Activated T-cell treated with anti-CD3 and anti-CD28 coated beads, Interleukin-2, amount 50 U/mL, for 24 hours (primary cell): ENCODE data around the gene GMIP.
A peak's percentile ranks its signal among the peaks of the same experiment; 100 is the strongest.

ENCODE experiments used
- DNase-seq: peaks from one replicate; pipeline ENCODE4 v3.0.0-alpha.2; 2020
- H3K27ac Mint-ChIP-seq: 2 replicates; pipeline ENCODE4 v1.8.0; 2020; ENCODE audit warnings: mild to moderate bottlenecking, mixed read lengths
- H3K27me3 Mint-ChIP-seq: 2 replicates; pipeline ENCODE4 v1.8.0; 2020; ENCODE audit warnings: mixed read lengths
- H3K36me3 Mint-ChIP-seq: 2 replicates; pipeline ENCODE4 v1.8.0; 2020; ENCODE audit warnings: low read depth, mixed read lengths
- H3K4me1 Mint-ChIP-seq: 2 replicates; pipeline ENCODE4 v1.8.0; 2020; ENCODE audit warnings: low read depth, mixed read lengths
- H3K4me3 Mint-ChIP-seq: 2 replicates; pipeline ENCODE4 v1.8.0; 2020; ENCODE audit warnings: mild to moderate bottlenecking, moderate library complexity, mixed read lengths
- H3K9me3 Mint-ChIP-seq: 2 replicates; pipeline ENCODE4 v1.8.0; 2020; ENCODE audit warnings: mixed read lengths

The GMIP gene

GRCh38 chr19:19663256-19664120 is 20.0 kb upstream of the GMIP start, which contains the start of gene ATP13A1:
Gene ATP13A1 (minus strand): TSS chr19:19663676. CDS start chr19:19663666, 10 bp downstream.
- Mint-ChIP-seq H3K36me3 (peaks cover 58% of the 10 kb centered on the region), H3K4me3 (peak within 1 kb of the TSS; percentile 95), H3K27me3 (no peaks in the 10 kb centered on the region), H3K4me1 (peaks cover 41% of the 10 kb centered on the region), H3K9me3 (no peaks in the 10 kb centered on the region), H3K27ac (peak within 1 kb of the TSS; percentile 97)
- DNase-seq: peak; percentile 95

- Mint-ChIP-seq H3K27me3 (no peaks in the 10 kb centered on the region), H3K4me3 (peak overlapping the region; percentile 95), H3K27ac (peak overlapping the region; percentile 97), H3K9me3 (no peaks in the 10 kb centered on the region), H3K4me1 (peaks cover 35% of the 10 kb centered on the region), H3K36me3 (peaks cover 57% of the 10 kb centered on the region)
- no peak for DNase-seq
Observed at GRCh38 chr19:19662871-19663255, 19.4 kb upstream of the GMIP start.

DNA sequence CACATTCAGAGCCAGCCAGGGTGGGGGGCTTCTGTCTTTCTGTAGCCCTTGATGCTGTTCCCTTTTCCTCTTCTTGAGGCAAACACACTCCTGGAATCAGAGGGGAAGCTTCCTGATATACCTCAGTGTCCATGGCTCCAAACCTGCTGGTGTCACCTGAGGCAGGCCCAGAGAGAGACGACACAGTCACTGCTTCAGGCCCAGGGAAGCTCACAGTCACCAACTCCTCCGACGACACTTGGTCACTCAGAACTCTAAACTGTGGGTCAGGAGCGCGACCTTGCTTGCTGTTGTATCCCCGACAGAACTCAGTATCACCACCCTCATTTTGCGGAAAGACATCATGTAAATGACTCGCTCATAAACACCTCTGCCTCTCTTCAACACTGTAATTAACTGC is 18.9 kb upstream of the GMIP start:
- H3K4me3 Mint-ChIP-seq: peak overlapping the region; percentile 95
- H3K27me3 Mint-ChIP-seq: no peaks in the 10 kb centered on the region
- H3K36me3 Mint-ChIP-seq: peaks cover 59% of the 10 kb centered on the region
- peak overlapping the region; percentile 97 for H3K27ac Mint-ChIP-seq
- no peak for DNase-seq
- H3K9me3 Mint-ChIP-seq: no peaks in the 10 kb centered on the region
- peaks cover 29% of the 10 kb centered on the region for H3K4me1 Mint-ChIP-seq

- DNase-seq: no peak
- peaks cover 61% of the 10 kb centered on the region for H3K36me3 Mint-ChIP-seq
Observed at GRCh38 chr19:19661675-19662251, 18.3 kb upstream of the GMIP start.

DNA sequence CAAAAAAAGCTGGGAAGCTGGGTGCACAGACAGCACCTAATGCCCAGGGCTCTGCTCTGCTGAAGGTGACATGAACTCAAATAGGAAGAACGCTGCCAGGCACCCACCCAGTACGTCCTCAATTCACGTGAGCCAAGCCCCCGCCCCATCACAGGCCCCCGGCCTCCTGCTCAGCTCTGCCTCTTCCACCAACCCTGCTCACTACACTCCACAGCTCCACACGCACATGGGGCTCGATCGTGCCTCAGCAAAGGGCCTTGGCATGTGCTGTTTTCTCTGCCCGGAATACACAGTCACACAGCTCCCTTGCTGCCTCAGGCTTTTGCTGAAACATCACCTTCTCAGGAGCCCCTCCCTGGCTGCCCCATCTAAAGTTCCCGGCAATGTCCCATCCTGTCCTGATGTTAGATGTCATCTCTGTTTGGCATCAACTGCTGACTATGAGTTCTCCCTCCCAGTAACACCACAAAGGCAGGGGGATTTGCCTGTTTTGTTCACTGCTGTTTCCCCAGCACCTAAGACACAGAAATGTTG is 17.8 kb upstream of the GMIP start:
- H3K4me1 Mint-ChIP-seq: peaks cover 24% of the 10 kb centered on the region
- no peak for DNase-seq

More at GRCh38 chr19:19661675-19662251, 18.3 kb upstream of the GMIP start:
- Mint-ChIP-seq H3K27ac (peak overlapping the region; percentile 97), H3K9me3 (no peaks in the 10 kb centered on the region), H3K27me3 (no peaks in the 10 kb centered on the region), H3K4me3 (peak overlapping the region; percentile 95), H3K4me1 (peaks cover 26% of the 10 kb centered on the region)

GRCh38 chr19:19659646-19660245 is 16.3 kb upstream of the GMIP start:
- Mint-ChIP-seq H3K27ac (no peak overlapping the region), H3K27me3 (no peaks in the 10 kb centered on the region), H3K36me3 (peaks cover 81% of the 10 kb centered on the region), H3K4me1 (peaks cover 24% of the 10 kb centered on the region), H3K4me3 (no peak overlapping the region), H3K9me3 (no peaks in the 10 kb centered on the region)
- DNase-seq: no peak

More for the DNA sequence above, 17.8 kb upstream of the GMIP start:
- H3K9me3 Mint-ChIP-seq: no peaks in the 10 kb centered on the region
- H3K36me3 Mint-ChIP-seq: peaks cover 66% of the 10 kb centered on the region
- H3K27ac Mint-ChIP-seq: peak overlapping the region; percentile 97
- H3K27me3 Mint-ChIP-seq: no peaks in the 10 kb centered on the region
- H3K4me3 Mint-ChIP-seq: peak overlapping the region; percentile 95

GRCh38 chr19:19657397-19657783 is 13.9 kb upstream of the GMIP start:
- no peak overlapping the region for H3K4me3 Mint-ChIP-seq
- peaks cover 19% of the 10 kb centered on the region for H3K4me1 Mint-ChIP-seq
- no peak overlapping the region for H3K27ac Mint-ChIP-seq
- no peaks in the 10 kb centered on the region for H3K9me3 Mint-ChIP-seq
- H3K27me3 Mint-ChIP-seq: no peaks in the 10 kb centered on the region
- H3K36me3 Mint-ChIP-seq: peaks cover 89% of the 10 kb centered on the region
- DNase-seq: no peak

DNA sequence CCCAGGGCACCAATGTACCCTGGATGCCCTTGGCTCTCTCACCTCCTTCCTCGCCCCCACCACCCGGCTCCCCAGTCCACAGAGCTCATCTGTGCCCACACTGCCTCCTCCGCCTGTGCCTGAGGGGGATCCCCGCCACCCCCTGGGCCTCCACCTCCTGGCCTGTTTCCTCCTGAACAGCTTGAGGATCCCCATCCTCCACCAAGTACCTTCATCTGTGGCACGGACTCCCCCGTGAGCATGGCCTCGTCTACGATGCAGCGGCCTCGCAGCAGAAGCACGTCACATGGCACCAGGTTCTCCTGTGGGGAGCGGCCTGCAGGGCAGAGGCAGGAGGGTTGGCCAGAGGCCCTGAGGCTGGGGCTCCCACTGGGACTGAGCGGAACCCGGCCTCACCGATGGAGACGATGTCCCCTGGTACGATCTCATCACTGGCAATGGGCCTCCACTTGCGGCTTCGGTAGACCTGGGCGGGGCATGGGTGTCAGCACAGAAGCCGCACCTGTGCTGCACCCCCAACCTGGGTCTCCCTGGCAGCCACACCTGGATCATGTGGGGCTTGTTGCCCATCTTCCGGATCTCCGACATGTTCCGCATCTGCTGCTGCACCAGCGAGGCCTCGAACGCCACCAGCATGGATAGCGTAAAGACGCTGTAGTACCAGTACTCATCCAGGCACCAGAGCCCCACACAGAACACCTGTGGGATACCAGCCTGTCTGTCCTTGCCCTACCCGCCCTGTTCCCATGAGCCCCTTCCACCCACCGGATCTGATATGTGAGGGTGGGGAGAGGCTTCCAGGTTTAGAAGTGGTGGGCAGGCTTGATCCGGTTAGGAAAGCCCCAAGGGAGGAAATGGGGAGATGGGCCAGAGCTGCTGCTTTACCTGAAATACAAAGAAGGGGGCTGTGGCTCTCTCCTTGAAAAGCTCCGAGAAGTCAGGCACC is 13.3 kb upstream of the GMIP start:
- Mint-ChIP-seq H3K4me1 (peaks cover 13% of the 10 kb centered on the region), H3K27me3 (no peaks in the 10 kb centered on the region), H3K9me3 (no peaks in the 10 kb centered on the region), H3K36me3 (peaks cover 89% of the 10 kb centered on the region), H3K27ac (no peak overlapping the region), H3K4me3 (no peak overlapping the region)
- no peak for DNase-seq

- no peak for DNase-seq
- H3K9me3 Mint-ChIP-seq: no peaks in the 10 kb centered on the region
- H3K4me1 Mint-ChIP-seq: peaks cover 4% of the 10 kb centered on the region
- no peak overlapping the region for H3K4me3 Mint-ChIP-seq
- H3K27me3 Mint-ChIP-seq: no peaks in the 10 kb centered on the region
- H3K36me3 Mint-ChIP-seq: peaks cover 90% of the 10 kb centered on the region
- no peak overlapping the region for H3K27ac Mint-ChIP-seq
Observed at GRCh38 chr19:19655641-19656343, 12.3 kb upstream of the GMIP start.

DNA sequence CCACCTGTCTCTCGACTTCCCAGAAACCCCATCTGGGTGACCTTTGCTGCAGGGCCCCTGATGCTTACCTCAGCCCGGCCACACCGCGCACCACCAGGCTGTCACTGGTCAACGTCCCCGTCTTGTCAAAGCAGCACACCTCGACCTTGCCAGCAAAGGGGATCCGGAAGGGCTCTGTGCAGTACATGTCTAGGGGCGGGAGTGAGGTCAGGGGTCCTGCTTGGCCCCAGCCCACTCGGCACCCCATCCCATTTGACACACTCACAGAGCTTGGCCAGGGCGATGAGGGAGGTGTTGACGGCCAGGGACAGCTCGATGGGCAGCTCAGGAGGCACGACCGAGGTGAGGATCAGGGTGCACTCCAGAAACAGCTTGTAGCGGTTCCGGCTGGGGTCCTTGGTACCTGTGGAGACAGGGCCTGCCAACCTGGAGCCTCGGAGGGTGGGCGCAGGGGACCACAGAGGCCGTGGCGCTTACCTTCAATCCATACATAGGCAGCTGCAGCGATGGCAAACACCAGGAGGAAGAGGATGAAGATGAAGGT is 11.7 kb upstream of the GMIP start:
- Mint-ChIP-seq H3K9me3 (no peaks in the 10 kb centered on the region), H3K27me3 (no peaks in the 10 kb centered on the region), H3K36me3 (peaks cover 95% of the 10 kb centered on the region), H3K4me3 (no peak overlapping the region), H3K27ac (no peak overlapping the region), H3K4me1 (peaks cover 3% of the 10 kb centered on the region)
- no peak for DNase-seq

GRCh38 chr19:19654441-19654840 is 11.0 kb upstream of the GMIP start:
- Mint-ChIP-seq H3K27me3 (no peaks in the 10 kb centered on the region), H3K4me1 (no peaks in the 10 kb centered on the region), H3K27ac (no peak overlapping the region), H3K9me3 (no peaks in the 10 kb centered on the region), H3K4me3 (no peak overlapping the region), H3K36me3 (peaks cover 94% of the 10 kb centered on the region)
- no peak for DNase-seq

GRCh38 chr19:19653597-19654147 is 10.2 kb upstream of the GMIP start:
- Mint-ChIP-seq H3K27ac (no peak overlapping the region), H3K4me1 (no peaks in the 10 kb centered on the region), H3K4me3 (no peak overlapping the region), H3K27me3 (no peaks in the 10 kb centered on the region), H3K36me3 (peaks cover 94% of the 10 kb centered on the region), H3K9me3 (no peaks in the 10 kb centered on the region)
- DNase-seq: no peak
